Measurements from ENCODE around the gene UBQLN2.
A peak's percentile ranks its signal among the peaks of the same experiment; 100 is the strongest.

DNA sequence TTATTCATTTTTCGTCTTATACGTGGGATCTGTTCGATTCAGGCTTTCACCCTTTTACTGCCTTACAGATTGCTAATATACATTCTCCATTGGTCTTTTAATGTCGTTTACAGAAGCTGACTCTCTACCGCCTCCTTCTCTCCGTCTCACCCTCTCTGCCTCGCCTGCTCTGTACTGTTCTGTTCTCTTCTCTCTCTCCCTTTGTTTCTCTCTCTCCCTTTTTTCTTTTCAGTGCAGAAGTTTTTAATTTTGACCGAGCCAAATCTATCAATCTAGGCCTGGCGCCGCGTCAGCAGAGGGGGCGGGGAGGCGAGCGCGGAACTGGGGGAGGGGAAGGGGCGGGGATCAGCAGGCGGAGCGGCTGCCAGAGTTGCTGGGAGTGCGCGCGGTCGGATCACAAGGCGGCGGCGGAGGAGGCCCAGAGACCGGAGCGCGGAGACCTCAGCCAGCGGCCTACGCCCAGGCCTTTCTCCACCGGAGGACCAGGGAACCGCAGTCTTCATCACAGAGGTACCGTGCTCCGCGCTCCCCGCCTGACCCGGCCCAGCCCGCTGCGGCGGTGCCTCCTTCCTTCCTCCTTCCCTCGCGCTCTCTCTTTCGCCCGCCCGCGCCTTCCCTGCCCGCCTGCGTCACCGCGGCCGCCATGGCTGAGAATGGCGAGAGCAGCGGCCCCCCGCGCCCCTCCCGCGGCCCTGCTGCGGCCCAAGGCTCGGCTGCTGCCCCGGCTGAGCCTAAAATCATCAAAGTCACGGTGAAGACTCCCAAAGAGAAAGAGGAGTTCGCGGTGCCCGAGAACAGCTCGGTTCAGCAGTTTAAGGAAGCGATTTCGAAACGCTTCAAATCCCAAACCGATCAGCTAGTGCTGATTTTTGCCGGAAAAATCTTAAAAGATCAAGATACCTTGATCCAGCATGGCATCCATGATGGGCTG, at the start of gene UBQLN2:
- TF ChIP-seq, protein P1, sequence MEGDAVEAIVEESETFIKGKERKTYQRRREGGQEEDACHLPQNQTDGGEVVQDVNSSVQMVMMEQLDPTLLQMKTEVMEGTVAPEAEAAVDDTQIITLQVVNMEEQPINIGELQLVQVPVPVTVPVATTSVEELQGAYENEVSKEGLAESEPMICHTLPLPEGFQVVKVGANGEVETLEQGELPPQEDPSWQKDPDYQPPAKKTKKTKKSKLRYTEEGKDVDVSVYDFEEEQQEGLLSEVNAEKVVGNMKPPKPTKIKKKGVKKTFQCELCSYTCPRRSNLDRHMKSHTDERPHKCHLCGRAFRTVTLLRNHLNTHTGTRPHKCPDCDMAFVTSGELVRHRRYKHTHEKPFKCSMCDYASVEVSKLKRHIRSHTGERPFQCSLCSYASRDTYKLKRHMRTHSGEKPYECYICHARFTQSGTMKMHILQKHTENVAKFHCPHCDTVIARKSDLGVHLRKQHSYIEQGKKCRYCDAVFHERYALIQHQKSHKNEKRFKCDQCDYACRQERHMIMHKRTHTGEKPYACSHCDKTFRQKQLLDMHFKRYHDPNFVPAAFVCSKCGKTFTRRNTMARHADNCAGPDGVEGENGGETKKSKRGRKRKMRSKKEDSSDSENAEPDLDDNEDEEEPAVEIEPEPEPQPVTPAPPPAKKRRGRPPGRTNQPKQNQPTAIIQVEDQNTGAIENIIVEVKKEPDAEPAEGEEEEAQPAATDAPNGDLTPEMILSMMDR (IDR thresholded peaks at IDR 0.05): no peak
- peak in 1 of 2 donors; percentile 69 for TF ChIP-seq POLR2A (IDR thresholded peaks at IDR 0.05)
